ENCODE measurements around the gene CAMK4. TPM values are rescaled to one million over a fixed set of nuclear protein-coding genes. Genes with fewer than 3 reads are reported as not detected.
A peak's percentile ranks its signal among the peaks of the same experiment; 100 is the strongest.

CAMK4 gene
- total RNA-seq, 1 experiment from 2014 or later = 10.6 TPM

DNA sequence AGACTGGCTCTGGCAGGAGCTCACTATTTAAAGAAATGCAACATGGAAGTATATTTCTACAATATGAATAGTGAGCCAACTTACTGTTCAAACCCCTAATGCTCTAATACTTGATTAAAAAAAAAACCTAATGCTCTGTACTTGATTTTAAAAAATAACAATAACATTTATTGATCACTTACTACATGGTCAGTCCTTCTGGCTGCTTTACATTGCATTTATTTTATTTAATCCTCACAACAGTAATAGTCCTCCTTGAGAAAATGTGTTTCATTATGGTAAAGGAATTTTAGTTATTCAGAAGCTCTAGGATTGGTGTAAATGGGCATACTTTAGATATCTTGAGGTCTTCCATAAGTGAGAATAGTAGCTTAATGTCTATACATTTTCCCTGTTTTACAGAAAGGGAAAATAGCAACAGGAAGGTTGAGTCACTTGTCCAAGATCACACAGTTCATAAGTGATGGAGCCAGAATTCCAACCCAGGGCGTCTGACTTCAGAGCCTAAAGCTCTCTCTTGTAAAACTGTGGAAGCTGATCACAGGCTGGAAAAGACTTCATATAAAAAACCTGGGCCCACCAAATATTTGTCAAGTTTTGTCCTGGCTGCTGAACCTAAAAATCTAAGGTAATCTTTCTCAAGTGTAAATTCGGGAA lies 287.1 kb downstream of the CAMK4 start:
- peaks cover 58% of the 10 kb centered on the region for H3K4me1 Mint-ChIP-seq
- H3K27me3 Mint-ChIP-seq (ENCODE audit: low read depth) = no peaks in the 10 kb centered on the region
- H3K9me3 Mint-ChIP-seq = no peaks in the 10 kb centered on the region
- CTCF ChIA-PET = interaction anchor here (1.4 to 3.5 kb wide), 2 partner anchors 20 to 50 kb away, joined by 4 to 21 read pairs; no protein-coding TSS in a partner anchor
- DNase-seq (ENCODE audit: low spot score) (no peak), ATAC-seq (no peak)
- peak overlapping the region; percentile 97 for H3K27ac Mint-ChIP-seq
- POLR2A ChIA-PET = interaction anchor here (0.6 to 2.0 kb wide), 7 partner anchors 19 to 247 kb away, joined by 3 to 6 read pairs (median 3); partner anchors contain the start of gene NREP
- TF ChIP-seq, protein P1, sequence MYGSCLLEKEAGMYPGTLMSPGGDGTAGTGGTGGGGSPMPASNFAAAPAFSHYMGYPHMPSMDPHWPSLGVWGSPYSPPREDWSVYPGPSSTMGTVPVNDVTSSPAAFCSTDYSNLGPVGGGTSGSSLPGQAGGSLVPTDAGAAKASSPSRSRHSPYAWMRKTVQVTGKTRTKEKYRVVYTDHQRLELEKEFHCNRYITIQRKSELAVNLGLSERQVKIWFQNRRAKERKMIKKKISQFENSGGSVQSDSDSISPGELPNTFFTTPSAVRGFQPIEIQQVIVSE (CRISPR knock-in tag; IDR thresholded peaks at IDR 0.05; ENCODE audit: borderline replicate concordance) = no peak
- no peak for TF ChIP-seq RORB (CRISPR knock-in tag; IDR thresholded peaks at IDR 0.05)
- TF ChIP-seq, protein P2, sequence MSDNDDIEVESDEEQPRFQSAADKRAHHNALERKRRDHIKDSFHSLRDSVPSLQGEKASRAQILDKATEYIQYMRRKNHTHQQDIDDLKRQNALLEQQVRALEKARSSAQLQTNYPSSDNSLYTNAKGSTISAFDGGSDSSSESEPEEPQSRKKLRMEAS (CRISPR knock-in tag; IDR thresholded peaks at IDR 0.05) = no peak
- TF ChIP-seq, protein P3, sequence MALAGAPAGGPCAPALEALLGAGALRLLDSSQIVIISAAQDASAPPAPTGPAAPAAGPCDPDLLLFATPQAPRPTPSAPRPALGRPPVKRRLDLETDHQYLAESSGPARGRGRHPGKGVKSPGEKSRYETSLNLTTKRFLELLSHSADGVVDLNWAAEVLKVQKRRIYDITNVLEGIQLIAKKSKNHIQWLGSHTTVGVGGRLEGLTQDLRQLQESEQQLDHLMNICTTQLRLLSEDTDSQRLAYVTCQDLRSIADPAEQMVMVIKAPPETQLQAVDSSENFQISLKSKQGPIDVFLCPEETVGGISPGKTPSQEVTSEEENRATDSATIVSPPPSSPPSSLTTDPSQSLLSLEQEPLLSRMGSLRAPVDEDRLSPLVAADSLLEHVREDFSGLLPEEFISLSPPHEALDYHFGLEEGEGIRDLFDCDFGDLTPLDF (CRISPR knock-in tag; IDR thresholded peaks at IDR 0.05) = no peak
- TF ChIP-seq, protein P4, sequence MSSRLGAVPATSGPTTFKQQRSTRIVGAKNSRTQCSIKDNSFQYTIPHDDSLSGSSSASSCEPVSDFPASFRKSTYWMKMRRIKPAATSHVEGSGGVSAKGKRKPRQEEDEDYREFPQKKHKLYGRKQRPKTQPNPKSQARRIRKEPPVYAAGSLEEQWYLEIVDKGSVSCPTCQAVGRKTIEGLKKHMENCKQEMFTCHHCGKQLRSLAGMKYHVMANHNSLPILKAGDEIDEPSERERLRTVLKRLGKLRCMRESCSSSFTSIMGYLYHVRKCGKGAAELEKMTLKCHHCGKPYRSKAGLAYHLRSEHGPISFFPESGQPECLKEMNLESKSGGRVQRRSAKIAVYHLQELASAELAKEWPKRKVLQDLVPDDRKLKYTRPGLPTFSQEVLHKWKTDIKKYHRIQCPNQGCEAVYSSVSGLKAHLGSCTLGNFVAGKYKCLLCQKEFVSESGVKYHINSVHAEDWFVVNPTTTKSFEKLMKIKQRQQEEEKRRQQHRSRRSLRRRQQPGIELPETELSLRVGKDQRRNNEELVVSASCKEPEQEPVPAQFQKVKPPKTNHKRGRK (CRISPR knock-in tag; IDR thresholded peaks at IDR 0.05; ENCODE audit: borderline replicate concordance) = no peak
- peak overlapping the region; percentile 95 for H3K4me3 Mint-ChIP-seq
- no peaks in the 10 kb centered on the region for H3K36me3 Mint-ChIP-seq

DNA sequence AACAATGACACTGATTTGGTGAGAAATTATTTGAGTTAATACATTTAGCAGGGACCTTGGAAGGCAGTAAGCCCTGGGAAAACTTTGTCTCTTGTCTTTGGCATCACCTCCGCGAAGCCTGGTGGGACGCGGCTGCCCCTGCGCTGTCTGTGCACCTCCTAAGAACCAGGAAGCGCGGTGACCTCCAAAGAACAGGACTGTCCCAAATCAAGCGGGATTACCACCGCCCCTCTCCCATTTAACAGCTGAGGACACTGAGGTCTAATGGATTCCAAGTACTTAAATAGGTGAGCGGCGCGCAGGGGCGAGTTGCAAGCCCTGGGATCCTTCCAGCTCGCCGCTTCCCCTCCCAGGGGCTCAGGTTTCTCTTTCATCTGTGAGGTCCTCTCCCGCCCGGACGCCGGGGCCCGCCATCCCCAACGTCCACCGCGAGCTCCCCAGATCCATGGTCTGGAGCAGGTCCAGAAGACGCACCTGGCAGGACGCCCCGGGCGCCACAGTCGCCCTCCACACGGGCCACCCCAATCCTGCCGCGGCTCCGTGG lies 287.7 kb downstream of the CAMK4 start:
- H3K4me1 Mint-ChIP-seq = peaks cover 58% of the 10 kb centered on the region
- ATAC-seq = peak; percentile 35
- H3K4me3 Mint-ChIP-seq = peak overlapping the region; percentile 95
- H3K27ac Mint-ChIP-seq = peak overlapping the region; percentile 97
- ChIA-PET POLR2A (interaction anchor here (0.6 to 2.0 kb wide), 6 partner anchors 19 to 247 kb away, joined by 3 to 6 read pairs (median 3); partner anchors contain the start of gene NREP), CTCF (interaction anchor here (1.3 to 3.5 kb wide), 3 partner anchors 13 to 50 kb away, joined by 3 to 21 read pairs (median 4); no protein-coding TSS in a partner anchor)
- no peaks in the 10 kb centered on the region for H3K36me3 Mint-ChIP-seq
- no peaks in the 10 kb centered on the region for H3K9me3 Mint-ChIP-seq
- DNase-seq (ENCODE audit: low spot score) = peak; percentile 63
- H3K27me3 Mint-ChIP-seq (ENCODE audit: low read depth) = no peaks in the 10 kb centered on the region
- TF ChIP-seq ZNF138 (CRISPR knock-in tag; conservative IDR thresholded peaks at IDR 0.05) = peak; percentile 70; the same call in 1 of the 2 replicates
- no peak for TF ChIP-seq JUN (CRISPR knock-in tag; IDR thresholded peaks at IDR 0.05)
- TF ChIP-seq, protein P5, sequence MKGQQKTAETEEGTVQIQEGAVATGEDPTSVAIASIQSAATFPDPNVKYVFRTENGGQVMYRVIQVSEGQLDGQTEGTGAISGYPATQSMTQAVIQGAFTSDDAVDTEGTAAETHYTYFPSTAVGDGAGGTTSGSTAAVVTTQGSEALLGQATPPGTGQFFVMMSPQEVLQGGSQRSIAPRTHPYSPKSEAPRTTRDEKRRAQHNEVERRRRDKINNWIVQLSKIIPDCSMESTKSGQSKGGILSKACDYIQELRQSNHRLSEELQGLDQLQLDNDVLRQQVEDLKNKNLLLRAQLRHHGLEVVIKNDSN (CRISPR knock-in tag; IDR thresholded peaks at IDR 0.05) = no peak
- TF ChIP-seq NR3C1 (CRISPR knock-in tag; conservative IDR thresholded peaks at IDR 0.05; ENCODE audit: low read depth) = 0 out of 2 replicates have a peak, but pooled peaks have one; percentile 29
- TF ChIP-seq, protein P6, sequence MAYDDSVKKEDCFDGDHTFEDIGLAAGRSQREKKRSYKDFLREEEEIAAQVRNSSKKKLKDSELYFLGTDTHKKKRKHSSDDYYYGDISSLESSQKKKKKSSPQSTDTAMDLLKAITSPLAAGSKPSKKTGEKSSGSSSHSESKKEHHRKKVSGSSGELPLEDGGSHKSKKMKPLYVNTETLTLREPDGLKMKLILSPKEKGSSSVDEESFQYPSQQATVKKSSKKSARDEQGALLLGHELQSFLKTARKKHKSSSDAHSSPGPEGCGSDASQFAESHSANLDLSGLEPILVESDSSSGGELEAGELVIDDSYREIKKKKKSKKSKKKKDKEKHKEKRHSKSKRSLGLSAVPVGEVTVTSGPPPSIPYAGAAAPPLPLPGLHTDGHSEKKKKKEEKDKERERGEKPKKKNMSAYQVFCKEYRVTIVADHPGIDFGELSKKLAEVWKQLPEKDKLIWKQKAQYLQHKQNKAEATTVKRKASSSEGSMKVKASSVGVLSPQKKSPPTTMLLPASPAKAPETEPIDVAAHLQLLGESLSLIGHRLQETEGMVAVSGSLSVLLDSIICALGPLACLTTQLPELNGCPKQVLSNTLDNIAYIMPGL (CRISPR knock-in tag; IDR thresholded peaks at IDR 0.05) = no peak; the same call in 1 of the 2 replicates
- TF ChIP-seq, protein P7, sequence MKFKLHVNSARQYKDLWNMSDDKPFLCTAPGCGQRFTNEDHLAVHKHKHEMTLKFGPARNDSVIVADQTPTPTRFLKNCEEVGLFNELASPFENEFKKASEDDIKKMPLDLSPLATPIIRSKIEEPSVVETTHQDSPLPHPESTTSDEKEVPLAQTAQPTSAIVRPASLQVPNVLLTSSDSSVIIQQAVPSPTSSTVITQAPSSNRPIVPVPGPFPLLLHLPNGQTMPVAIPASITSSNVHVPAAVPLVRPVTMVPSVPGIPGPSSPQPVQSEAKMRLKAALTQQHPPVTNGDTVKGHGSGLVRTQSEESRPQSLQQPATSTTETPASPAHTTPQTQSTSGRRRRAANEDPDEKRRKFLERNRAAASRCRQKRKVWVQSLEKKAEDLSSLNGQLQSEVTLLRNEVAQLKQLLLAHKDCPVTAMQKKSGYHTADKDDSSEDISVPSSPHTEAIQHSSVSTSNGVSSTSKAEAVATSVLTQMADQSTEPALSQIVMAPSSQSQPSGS (CRISPR knock-in tag; IDR thresholded peaks at IDR 0.05; ENCODE audit: borderline replicate concordance, low read depth) = no peak
- TF ChIP-seq, protein P8, sequence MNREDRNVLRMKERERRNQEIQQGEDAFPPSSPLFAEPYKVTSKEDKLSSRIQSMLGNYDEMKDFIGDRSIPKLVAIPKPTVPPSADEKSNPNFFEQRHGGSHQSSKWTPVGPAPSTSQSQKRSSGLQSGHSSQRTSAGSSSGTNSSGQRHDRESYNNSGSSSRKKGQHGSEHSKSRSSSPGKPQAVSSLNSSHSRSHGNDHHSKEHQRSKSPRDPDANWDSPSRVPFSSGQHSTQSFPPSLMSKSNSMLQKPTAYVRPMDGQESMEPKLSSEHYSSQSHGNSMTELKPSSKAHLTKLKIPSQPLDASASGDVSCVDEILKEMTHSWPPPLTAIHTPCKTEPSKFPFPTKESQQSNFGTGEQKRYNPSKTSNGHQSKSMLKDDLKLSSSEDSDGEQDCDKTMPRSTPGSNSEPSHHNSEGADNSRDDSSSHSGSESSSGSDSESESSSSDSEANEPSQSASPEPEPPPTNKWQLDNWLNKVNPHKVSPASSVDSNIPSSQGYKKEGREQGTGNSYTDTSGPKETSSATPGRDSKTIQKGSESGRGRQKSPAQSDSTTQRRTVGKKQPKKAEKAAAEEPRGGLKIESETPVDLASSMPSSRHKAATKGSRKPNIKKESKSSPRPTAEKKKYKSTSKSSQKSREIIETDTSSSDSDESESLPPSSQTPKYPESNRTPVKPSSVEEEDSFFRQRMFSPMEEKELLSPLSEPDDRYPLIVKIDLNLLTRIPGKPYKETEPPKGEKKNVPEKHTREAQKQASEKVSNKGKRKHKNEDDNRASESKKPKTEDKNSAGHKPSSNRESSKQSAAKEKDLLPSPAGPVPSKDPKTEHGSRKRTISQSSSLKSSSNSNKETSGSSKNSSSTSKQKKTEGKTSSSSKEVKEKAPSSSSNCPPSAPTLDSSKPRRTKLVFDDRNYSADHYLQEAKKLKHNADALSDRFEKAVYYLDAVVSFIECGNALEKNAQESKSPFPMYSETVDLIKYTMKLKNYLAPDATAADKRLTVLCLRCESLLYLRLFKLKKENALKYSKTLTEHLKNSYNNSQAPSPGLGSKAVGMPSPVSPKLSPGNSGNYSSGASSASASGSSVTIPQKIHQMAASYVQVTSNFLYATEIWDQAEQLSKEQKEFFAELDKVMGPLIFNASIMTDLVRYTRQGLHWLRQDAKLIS (CRISPR knock-in tag; IDR thresholded peaks at IDR 0.05; ENCODE audit: borderline replicate concordance) = peak; percentile 44; the same call in 1 of the 2 replicates
- TF ChIP-seq, protein P9, sequence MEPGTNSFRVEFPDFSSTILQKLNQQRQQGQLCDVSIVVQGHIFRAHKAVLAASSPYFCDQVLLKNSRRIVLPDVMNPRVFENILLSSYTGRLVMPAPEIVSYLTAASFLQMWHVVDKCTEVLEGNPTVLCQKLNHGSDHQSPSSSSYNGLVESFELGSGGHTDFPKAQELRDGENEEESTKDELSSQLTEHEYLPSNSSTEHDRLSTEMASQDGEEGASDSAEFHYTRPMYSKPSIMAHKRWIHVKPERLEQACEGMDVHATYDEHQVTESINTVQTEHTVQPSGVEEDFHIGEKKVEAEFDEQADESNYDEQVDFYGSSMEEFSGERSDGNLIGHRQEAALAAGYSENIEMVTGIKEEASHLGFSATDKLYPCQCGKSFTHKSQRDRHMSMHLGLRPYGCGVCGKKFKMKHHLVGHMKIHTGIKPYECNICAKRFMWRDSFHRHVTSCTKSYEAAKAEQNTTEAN (CRISPR knock-in tag; IDR thresholded peaks at IDR 0.05) = peak; percentile 72; the same call in 1 of the 2 replicates
- TF ChIP-seq TP53 (CRISPR knock-in tag; IDR thresholded peaks at IDR 0.05) = peak; percentile 87; the same call in 1 of the 2 replicates
- TF ChIP-seq GTF2I (CRISPR knock-in tag; conservative IDR thresholded peaks at IDR 0.05) = peak; percentile 93
- 0 out of 2 replicates have a peak, but pooled peaks have one; percentile 32 for TF ChIP-seq ZBTB21 (CRISPR knock-in tag; IDR thresholded peaks at IDR 0.05; ENCODE audit: borderline replicate concordance)
- 0 out of 2 replicates have a peak, but pooled peaks have one; percentile 67 for TF ChIP-seq CBFB (CRISPR knock-in tag; IDR thresholded peaks at IDR 0.05; ENCODE audit: low read depth)
- TF ChIP-seq ATF1 (CRISPR knock-in tag; IDR thresholded peaks at IDR 0.05) = 0 out of 2 replicates have a peak, but pooled peaks have one; percentile 47
